Measurements from ENCODE around the gene ZFPL1.
"Not testable (repeated sequence)": the region's sequence is repeated elsewhere in the genome, so short reads cannot be mapped to it uniquely, and the experiment has no call there.

The ZFPL1 gene

DNA sequence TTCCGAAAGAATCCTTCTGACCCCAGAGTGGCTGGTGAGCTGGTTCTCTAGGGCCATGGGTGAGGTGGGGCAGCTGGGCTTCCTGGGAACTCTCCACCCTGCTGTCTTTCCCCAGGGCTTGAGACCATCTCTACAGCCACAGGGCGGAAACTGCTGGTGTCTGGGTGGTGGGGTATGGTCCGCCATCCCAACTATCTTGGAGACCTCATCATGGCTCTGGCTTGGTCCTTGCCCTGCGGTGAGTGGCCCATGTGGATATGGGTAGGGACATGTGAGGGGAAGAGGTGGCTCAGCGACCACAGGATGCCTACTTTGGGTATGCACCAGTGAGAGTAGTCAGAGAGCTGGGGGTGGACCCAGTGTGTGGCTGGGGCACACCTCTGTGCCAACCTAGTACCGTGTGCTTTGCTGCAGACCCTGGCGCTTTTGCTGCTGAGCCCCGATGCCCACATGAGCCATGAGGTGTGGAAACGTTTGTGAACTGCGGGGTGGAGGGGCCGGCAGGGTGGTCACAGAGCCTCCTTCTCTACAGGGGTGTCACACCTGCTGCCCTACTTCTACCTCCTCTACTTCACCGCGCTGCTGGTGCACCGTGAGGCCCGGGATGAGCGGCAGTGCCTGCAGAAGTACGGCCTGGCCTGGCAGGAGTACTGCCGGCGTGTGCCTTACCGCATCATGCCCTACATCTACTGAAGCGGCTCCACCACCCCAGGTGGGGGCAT lies 31.5 kb downstream of the ZFPL1 start:
- DNase-seq = no peak

DNA sequence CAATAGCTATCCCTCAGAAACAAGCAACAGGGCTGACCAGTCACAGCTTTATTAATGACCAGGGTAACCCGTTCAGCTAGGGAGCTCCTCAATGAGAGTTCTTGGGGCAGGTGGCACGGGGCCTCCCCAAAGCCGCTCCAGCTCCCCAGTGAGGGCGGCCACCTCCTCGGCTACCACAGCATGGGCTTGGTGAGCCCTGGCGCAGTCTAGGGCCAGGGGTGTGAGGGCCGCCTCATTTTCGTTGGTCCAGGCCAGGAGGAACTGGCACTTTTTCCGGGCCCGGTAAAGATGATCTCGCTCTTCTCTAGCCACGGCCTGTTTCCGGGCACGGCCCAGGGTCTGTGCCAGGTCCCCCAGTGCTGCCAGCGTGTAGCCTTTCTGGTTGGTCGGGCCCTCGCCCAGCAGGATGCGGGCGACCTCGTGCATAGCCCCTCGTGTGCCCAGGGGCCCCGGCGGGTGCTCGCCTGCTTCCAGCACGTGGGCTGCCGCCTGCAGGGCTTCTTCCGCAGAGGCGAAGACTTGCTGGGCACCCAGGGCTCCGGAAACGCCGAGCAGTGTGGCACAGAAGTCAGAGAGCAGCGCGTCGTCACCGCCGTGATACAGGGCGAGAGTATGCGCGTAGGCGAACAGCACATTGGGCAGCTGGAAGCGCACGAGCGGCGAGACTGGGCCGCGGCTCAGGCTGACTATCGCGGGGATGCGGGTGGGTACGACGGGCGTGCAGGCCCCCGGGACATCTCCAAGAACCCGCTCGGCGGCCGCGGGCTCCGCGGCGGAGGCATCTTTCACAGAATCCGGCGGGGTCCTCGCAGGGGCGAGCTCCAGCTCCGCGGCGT lies 32.6 kb downstream of the ZFPL1 start:
- DNase-seq = peak; percentile 43

DNA sequence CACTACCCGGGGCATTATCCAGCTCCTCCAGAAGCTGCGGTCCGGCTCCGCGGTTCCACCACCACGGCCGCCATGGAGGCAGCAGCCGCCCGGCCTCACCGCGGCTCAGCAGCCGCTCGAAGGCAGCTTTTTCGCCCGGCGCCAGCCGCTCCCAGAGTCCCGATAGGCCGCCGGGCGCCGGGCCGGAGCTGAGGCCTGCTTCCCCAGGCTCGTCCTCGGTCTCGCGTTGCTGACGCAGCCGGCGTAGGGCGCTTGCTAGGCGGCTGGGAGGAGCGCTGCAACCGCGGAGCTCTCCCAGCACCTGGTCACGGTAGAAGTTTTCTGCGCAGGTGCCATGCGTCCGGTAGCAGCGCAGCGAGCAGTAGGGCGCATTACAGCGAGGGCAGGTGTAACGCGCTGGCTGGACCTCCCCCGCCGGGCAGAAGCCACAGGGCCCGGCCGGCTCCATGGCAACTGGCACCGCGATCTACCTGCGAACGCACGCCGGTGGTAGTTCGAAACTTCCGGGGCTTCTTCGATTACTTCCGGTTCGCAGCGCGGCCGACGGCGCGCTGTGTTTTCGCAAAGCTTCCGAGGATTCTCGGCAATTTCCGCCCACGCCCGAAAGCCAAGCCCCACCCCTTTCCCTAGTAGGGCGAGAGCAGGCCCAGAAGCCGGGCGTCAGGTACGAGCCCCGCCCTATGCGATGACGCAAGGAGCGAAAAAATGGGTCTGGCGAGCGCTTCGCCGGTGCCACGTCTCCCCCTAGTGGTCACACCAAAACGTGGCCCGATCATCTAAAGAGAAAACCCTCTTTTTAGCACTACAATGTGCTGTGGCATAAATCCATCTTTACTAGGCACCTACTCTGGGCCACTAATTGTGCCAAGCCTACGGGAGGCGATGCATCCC lies 33.4 kb downstream of the ZFPL1 start, which contains the start of gene ZNHIT2:
Gene ZNHIT2, minus strand, starts transcription at position 496 of the 891 bp plus-strand sequence. Its CDS starts 48 bp downstream, at position 448.
- DNase-seq = peak; percentile 100

DNA sequence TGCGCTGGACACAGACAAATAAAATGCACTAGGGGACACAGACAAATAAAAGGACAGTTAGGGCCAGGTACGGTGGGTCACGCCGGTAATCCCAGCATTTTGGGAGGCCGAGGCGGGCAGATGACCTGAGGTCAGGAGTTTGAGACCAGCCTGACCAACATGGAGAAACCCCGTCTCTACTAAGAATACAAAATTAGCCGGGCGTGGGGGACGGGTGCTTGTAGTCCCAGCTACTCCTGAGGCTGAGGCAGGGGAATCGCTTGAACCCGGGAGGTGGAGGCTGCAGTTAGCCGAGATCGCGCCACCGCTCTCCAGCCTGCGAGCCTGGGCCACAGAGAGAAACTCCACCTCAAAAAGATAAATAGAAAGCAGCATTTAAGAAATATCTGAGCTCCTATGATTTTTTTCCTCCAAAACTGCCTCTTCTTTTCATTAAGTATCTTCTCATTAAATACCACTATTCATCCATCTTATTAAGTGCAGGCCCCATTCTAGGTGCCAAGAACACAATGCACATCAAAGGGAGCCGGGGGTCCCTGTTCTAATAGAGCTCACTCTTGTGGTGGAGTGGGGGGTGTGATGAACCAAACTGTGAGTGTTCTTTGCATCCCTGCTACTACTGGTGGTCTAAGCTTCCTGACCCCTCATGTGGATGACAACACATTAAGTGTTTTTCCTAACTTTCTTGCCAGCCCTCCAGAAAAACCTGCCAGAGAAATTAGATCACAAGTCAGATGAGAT lies 34.2 kb downstream of the ZFPL1 start:
- no peak for DNase-seq

DNA sequence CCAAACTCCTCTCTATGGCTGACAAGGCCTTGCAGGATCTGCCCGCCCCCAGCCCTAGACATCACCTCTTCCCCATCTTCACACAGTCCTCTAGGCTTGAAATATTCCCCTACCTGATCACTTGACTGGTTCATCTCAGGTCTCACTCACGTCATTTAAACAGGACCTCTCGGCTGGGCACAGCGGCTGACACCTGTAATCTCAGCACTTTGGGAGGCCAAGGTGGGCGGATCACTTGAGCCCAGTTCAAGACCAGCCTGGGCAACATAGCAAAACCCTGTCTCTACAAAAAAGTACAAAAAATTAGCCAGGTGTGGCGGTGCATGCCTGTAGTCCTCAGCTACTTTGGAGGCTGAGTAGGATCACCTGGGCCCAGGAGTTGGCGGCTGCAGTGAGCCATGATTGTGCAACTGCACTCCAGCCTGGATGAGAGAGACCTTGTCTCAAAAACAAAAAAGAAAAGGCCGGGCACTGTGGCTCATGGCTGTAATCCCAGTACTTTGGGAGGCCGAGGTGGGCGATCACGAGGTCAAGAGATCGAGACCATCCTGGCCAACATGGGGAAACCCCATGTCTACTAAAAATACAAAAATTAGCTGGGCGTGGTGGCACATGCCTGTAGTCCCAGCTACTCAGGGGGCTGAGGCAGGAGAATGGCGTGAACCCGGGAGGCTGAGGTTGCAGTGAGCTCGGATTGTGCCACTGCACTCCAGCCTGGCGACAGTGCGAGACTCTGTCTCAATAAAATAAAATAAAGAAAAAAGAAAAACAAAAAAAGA lies 35.1 kb downstream of the ZFPL1 start:
- not testable (repeated sequence) for DNase-seq

DNA sequence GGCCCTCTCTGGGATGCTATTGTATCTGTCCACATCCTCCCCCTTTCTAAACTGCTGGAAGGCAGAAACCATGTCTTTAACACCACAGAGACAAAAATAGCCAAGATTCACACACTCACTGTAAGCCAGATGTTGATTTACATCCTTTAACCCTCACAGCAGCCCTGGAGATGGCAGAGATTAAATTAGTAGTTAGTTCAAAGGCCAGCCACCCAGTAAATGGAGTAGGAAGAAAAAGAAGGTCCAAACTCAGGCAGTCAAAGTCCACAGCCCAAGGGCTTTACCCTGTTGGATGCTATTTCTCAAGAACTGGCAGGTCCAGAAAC lies 35.6 kb downstream of the ZFPL1 start:
- DNase-seq = no peak

DNA sequence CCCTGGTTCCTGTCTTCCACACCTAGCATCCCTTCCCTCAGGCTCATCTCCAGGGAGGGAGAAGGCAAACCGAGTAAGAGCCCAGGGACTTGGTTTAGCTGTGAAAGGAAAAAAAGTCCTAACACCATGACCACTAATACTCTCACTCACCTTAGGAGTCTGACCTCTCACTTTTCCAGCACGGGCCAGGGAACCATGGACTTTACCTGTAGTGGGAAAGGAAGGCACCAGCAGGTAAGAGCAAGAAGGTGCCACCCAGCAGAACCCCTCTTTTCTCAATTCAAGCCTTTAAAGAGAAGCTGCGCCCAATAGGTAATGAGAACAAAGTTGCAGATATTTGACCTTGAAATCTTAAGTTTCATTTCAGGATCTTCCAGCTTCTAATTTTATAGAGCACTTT lies 36.8 kb downstream of the ZFPL1 start:
- DNase-seq = no peak

DNA sequence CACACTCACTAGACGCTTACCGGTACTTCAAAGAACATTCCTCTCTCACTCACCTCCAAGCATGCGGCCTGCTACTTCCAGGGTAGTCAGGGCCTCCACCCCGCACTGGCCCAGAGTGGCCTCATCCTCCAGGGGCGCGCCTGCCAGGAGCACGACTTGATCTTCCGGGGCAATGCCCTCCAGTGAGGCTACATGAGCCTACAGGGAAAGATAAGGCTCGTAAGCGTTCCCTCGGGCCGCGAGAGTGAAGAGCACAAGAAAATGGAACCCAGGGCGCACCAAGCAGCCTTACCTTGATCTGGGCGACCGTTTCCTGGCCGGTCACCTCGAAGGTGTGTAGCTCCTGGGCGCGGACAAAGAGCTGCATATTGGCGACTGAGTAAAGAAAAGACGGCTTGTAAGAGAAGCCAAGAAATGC lies 37.4 kb downstream of the ZFPL1 start:
- no peak for DNase-seq

DNA sequence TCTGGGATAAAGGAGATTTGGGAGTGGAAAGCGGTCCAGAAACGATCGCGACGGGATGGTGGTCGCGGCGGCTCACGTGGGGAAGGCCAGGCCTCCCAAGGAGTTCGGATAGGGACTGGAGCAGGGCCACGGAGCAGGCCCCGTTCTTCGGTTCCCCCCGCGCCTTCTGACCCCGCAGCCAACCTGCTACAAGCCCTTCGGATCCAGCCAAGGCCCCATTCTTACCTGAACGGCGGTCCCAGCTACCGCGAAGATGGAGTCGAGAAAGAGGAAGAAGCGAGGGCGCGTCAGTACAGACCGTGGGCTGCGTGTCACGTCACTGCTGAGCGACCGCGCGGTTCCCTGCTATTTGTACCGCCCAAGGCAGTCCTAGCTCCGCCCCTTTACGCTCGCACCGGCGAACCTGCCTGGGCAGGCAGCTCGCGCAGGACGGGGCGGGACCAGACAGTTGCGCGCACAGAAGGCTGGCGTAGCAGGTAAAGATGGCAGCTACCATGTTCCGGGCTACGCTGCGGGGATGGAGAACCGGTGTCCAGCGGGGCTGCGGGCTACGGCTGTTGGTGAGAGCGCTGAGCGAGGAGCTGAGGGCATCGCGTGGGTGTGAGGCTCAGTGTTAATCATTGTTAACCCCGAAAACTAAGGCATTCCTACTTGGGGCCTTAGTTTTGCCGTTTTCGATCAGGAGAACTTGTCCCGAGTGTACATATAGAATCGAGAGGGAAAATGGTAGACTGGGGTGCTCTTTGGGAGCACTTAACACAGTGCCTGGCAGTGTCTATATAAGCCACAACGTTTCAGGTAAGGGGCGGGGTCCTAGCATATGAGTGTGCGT lies 38.1 kb downstream of the ZFPL1 start, which contains the start of the genes FAU and MRPL49:
Gene FAU, minus strand, starts transcription at position 270 of the 832 bp plus-strand sequence. CDS start 321 bp downstream, outside the sequence.
Gene MRPL49, plus strand, starts transcription at position 457 of the 832 bp plus-strand sequence. Its CDS starts 26 bp downstream, at position 483.
- peak; percentile 98 for DNase-seq

DNA sequence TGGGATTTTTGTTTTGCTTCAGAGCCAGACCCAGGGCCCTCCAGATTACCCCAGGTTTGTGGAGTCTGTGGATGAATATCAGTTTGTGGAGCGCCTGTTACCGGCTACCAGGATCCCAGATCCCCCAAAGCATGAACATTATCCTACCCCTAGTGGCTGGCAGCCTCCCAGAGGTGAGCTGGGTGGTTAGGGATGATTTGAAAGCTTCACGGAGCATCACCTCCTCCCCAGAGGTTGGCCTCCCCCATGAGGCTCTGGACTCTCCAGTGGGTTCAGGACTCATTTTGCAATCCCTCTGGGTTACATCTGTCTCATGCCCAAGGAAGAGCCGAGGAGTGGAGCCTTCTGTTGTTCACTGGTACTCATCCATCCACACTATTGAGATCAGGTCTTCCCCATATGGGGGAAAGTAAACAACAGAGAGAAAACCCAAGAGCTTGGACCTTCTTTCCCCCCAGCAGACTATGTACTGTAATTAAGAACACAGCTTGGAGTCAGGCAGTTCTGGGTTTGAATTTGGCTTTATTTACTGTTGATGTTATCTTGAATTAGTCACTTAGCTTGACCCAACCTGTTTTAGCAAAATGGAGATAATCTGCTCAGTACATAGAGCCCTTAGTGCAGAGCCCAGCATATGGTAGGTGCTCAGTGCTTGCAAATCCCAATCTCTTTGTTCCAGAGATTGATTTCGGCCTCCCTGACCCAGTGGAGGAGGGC lies 40.6 kb downstream of the ZFPL1 start:
- DNase-seq = no peak

DNA sequence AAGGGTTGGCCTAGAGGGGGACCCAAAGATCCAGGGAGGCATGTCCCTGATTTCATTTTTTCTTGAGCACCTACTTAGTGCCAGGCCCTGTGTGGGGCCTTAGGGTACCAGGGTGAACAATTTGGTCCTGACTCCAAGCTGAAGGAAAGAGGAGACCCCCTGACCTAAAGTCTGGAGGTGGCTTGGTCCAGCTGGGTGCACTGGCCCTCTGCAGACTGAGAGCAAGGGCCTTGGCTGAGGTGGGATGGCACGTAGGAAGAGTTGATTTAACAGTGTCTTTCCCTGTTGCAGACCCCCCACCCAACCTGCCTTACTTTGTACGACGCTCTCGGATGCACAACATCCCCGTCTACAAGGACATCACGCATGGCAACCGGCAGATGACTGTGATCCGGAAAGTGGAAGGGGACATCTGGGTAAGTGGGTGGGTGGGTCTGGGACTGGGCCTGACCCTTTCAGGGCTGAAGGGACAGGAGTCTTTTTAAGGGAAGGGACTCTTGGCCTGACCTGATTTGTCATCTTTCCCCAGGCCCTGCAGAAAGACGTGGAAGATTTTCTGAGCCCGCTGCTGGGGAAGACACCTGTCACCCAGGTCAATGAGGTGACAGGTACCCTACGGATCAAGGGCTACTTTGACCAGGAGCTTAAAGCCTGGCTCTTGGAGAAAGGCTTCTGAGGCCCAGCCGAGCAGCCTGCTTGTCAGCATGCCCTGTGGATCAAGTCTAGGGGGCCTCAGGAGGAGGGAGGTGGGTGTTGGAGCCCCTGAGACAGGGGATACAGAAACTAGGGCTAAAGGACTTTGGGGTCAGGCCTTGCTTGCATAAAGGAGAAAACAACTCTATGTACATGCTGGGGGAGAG lies 41.4 kb downstream of the ZFPL1 start:
- no peak for DNase-seq

DNA sequence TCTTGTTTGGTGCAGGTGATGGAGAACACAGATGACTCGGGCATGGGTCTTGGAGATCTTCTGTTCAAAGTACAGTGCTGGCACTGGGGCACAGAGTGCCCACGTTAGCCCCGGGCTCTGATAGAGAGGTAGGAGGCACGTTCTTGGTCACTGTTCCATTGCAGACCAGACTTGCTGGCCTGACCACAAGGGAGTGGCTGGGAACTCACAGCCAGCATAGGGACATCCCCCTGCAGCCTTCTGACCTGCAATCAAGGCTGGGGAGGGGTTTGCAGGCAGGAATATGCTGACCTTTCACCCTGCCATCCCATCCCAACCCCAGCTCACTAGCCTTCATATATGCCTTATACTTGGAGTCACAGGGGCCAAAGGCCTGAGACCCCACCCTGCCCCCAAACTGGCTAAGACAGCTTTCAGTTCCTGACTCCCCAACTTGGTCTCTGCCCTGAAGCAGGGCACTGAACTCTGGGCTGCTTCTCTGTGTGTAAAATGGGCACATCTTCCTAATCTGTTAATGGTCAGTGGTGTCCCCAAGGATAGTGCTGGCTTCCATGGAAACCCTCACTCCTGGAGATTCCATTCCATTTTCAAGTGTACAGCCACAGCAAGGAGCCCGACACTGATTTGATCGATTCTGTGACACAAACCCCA lies 42.7 kb downstream of the ZFPL1 start:
- DNase-seq = no peak

DNA sequence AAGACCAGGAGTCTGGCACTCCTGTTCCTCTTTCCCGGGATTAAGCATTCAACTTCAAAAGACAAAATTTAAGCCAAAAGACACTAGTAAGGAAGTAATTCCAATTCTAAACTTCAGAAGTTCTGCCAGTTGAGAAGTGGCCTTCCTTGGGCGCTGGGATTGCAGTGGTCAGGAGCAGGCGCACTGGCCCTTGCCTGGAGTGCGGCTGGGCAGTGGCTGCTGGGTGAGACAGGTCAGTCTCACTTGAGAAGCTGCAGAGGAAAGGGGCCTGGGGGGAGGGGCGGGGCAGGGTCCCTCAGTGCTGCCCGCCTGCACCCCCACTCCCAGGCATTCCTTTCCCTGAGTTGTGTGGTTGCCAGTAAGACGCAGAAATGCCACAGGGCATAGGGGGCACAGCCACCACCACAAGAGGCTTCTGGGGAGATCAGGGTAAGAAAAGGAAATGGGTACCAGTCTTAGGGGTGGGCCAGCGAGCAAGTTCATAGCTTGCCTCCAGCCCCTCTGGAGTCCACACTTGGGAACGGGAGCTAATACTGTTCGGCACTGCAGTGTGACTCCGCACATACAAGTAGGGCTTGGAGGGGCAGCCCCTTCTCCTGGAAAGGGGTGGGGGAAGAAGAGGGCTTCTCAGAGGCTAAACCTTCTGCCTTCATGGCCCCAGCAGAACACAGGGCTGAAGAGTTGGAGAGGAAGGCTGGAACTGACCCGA lies 43.6 kb downstream of the ZFPL1 start:
- DNase-seq = no peak

DNA sequence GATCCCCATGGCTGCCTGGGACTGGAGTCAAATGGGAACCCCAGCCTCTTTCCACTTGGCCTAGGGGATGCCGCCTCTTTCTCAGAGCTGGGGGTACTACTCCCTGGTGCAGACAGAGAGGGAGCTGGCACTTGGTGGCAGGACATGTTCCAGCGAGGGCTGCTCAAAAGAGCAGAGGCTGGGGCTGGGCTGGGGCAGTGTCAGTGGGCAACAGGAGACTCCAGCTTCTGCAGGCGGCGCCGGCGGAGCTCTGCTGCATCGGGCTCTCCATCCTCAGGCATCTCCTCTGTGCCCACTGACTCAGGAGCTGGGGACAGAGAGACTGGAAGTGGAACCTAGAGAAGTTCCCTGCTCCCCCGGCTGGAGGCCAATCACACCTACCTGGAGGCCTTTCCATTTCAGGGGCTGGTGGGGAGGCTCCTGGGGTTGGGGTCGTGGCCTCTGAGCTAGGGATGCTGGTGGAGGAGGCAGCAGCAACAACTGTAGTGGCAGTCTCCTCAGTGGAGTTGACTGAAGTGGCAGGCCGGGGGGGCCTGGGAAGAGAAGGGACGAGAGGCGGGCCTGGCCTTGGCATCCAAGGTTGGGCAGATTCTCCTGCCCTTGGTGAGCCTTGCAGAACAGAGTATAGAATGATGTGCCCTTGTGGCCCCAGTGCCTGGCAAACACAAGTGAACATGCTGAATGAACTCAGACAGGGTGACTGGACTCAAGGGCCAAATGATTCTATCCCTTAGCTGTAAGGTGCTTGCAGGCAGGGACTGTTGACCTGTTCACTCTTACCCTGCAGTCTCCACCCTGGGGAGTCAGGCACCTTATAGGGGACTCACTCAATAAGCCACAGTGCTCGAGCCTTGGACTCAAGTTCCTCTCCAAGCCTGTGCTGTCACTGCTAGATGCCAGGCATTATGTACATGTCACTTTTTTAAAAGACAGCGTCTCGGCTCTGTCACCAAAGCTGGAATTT lies 44.4 kb downstream of the ZFPL1 start:
- no peak for DNase-seq

DNA sequence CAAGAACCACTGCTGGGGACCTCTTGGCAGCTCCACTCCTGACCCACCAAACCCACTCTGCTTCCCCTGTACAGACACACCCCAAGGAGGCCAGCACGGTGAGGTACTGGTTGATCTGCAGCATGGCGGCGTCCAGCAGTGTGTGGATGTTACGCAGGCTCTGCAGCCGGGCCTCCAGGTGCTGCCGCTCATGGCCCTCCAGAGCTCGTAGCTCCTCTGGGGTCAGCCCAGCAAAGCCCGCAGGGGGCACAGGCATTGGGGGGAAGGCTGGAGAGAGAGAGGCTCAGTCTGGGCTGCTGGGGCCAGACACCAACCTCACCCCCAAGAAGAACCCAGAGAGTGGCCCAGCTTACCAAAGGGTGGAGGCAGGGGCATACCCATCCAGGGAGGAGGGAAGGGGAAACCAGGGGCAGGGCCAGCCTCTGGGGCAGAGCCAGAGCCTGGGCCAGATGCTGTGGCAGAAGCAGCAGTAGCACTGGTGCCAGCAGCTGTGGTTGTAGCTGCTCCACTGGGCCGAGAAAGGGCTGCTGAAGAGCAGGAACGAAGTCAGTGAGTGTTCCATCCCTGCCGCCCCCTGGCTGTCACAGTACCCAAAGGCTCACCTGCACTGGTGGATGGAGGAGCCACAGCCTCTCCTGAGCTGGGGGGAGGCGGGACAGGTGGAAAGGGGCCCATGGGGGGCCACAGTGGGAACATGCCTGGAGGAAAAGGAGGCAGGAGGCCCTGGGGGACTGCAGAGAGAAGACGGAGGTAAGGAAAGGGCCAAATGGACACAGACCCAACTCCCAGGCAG lies 45.8 kb downstream of the ZFPL1 start:
- DNase-seq = no peak

Measured in activated CD4-positive, alpha-beta T cell treated with anti-CD3 and anti-CD28 coated beads for 1 hour (primary cell).